SKM-1 treated with dmso at 0.1 percent for 144 hours (cell line): ENCODE data around the gene TAF8.
"Not testable (repeated sequence)": the region's sequence is repeated elsewhere in the genome, so short reads cannot be mapped to it uniquely, and the experiment has no call there.

Experiments
- DNase-seq: peaks from one replicate; lab custom pipeline; 2025; ENCODE audit not compliant: unreplicated experiment; lab: John Stamatoyannopoulos, UW

Gene TAF8

DNA sequence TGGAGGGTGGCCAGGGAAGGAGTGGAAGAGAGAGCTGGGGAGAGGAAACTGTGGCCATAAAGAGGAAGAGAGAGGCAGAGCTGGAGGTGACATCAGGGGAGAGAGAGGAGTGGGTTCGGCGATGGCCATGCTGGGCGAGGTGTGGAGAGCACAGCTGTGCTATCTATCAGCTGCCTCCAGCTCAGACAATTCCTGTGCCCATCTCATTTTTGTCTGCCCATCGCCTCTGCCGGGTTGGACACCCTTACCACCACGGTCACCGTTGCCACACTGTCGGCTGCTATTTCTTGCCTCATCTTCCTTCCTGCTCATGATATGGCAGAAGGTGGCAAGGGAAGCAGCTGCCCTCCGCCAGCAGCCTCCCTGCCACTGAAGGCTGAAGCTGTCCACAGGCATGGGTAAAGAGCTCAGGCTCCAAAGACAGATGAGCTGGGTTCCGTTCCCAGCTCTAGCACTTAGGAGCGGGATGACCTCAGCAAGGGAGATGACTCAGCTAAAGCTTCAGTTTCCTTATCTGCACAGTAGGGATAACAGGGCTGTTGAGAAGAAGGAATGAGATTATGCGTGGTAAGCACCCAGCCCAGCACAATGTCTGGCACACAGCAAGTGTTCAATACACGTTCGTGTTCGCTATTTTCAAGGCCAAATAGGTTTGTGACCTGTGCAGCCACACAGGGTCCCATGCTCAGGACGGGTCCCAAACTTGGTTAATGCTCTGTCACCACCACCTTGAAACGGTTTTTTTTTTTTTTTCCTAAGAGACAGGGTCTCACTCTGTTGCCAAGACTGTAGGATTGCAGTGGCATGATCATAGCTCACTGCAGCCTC, 21.9 kb upstream of the TAF8 start:
- peak; percentile 86 for DNase-seq

DNA sequence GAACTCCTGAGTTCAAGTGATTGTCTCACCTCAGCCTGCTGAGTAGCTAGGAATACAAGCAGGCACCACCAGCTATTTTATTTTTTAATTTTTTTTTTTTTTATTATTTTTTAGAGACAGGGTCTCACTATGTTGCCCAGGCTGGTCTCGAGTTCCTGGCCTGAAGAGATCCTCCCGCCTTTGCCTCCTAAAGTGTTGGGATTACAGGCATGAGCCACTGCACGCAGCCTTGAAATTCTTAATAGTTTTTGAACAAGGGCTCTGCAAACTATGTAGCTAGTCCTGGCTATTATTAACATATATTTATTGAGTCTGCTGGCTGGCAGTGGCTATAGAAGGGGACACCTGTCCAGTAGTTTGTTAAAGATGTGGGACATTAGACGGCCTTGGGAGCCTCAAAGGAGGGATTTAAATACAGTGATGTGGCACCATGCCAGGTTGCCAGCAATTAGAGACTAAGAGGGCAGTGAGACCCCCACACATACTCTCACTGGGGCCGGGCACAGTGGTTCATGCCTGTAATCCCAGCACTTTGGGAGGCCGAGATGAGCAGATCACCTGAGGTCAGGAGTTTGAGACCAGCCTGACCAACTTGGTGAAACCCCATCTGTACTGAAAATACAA, 21.1 kb upstream of the TAF8 start:
- no peak for DNase-seq

DNA sequence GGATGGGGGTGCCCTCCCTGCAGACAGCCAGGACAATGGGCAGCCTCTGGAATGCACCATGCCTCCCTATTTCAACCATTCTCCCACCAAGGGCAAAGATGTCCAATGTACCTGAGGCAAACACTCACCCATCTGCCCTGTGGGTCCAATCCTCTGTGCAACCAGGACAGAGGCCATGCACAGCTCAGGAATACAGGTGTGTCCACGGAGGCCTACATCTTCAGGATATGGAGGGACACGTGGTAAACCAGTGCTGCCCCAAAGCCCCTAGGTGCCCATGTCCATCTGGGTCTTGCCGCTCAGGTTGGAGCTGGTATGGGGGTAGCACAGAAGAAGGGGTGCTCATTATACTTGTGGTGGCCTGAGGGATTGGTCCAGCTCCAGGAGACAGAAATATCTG, 20.4 kb upstream of the TAF8 start:
- no peak for DNase-seq

DNA sequence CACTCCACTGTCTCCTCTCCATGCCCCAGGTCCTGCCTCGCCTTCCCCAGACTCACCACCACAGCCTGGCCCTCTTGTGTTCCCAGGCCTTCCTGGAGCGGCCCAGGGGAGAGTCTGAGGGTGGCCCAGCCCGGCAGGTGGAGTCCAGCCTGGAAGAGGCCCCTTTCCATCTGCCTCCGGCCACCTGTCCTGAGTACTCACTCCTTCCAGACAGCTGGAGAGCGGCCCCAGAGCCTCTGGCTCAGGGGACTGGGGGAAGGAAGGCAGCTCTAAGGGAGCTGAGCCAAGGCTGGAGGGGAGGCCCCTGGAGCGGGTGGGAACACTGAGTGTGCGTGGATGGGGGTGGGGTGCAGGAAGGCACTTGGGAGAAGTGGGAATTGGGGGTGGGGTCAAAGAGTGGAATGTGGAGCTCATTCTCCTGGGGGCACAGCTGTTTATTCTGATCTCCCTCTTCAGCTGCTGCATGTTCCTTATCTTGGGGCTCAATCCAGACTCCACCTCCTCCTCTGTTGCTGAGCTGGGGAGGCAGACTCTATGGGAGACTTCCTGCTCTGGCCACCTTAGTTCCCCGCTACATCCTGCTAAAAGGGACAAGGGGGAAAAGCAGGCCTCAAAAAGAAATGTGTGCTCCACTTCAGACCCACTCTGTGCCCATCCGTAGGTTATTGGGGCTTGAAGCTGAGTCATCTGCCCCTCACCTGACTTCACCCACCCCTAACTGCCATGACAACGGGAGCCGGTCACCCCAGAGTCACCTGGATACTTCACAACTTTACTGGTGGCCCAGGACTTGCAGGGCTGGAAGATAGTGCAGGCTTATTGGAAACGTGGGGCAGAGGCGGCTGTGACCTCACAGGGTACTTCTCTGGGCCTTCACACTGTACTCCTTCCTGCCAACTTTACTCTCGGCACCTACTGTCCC, 19.5 kb upstream of the TAF8 start:
- DNase-seq: no peak

DNA sequence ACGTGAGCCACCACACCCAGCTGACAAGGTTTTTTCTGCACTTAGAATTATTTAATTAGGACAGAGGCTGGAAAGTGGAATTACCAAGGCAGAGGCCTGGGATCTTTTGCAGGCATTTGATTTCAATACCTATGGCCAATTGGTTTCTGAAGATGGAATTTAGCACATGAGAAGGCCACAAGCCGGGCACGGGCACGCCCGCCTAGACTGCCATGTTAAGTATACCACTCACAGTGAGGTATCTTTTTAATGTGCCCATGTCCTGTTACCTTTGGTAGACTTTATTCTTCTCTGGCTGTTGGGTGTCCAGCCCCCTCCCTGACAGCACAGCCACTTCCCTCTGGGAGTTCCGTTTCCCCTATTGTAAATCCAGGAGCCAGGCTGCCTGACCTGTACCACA, 18.0 kb upstream of the TAF8 start:
- no peak for DNase-seq

DNA sequence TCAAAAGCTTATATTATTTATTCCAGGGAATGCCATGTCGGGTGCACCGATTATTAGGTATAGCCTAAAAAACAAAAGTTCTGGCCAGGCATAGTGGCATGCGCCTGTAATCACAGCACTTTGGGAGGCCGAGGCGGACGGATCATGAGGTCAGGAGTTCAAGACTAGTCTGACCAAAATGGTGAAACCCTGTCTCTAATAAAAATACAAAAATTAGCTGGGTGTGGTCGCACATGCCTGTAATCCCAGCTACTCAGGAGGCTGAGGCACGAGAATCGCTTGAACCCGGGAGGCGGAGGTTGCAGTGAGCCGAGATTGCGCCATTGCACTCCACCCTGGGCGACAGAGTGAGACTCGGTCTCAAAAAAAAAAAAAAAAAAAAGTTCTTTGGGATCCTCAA, 12.7 kb upstream of the TAF8 start:
- DNase-seq: not testable (repeated sequence)

DNA sequence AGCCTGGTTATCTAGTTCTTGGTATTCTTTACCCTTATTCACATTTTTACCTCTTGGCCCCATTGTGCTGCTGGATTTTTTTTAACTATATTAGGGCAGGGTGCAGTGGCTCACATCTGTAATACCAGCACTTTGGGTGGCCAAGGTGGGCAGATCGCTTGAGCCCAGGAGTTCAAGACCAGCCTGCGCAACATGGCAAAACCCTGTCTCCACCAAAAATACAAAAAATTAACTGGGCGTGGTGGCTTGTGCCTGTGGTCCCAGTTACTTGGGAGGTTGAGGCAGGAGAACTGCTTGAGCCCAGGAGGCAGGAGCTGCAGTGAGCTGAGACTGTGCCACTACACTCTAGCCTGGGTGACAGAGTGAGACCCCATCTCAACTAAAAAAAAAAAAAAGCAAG, 12.2 kb upstream of the TAF8 start:
- no peak for DNase-seq

DNA sequence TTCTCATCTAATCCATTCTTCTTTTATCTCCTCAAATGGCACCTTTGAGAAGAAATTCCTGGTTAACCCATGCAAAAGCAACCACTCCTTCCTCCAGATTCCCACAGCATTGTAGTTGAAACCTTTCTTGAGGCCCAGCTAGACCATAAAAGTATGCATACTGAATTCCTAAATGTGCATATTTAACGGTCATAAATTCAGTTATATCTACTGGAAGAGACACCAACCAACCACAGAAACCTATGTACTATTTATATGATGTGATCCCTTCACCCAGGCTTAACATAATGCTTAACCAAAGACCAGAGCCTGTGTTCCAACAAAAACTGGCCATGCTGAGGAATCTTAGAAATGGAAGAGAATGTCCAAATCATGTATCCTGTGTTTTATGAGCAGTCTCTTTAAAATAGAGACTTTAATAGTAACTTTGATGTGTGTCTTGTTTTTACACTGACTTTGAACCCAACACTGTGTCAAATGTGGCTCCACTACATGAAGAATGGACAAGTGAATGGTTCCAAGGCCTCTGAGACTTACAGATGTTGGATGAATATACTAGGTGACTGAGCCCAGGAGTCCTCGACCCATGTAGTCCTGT, 11.4 kb upstream of the TAF8 start:
- DNase-seq: no peak

DNA sequence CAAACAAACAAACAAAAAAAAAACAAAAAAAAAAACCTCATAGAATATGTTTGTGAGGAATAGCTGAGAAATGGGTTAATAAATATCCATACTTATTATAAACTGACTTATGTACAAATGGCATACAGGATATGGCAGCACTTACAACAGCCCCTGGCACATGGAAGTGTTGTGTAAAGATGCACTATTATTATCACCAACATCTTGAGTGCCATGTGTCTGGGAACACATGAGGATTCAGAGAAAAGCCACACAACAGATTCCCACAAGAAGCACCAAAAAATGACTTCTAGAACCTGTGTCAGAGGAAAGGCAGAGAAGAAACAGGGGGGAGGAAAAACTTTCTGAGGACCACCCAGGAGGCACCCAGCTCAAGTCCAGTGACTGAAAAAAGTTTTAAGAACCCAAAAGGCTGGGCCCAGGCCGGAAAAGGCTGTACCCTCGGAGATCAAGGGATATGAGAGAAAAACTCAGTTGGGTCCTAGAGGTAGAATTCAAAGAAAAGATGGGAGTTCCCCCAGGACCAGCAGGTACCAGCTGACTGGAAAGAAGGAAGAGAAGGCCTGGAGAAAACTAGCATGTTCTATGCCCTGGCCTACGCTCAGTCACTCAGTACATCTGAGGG, 9.4 kb upstream of the TAF8 start:
- DNase-seq: no peak

DNA sequence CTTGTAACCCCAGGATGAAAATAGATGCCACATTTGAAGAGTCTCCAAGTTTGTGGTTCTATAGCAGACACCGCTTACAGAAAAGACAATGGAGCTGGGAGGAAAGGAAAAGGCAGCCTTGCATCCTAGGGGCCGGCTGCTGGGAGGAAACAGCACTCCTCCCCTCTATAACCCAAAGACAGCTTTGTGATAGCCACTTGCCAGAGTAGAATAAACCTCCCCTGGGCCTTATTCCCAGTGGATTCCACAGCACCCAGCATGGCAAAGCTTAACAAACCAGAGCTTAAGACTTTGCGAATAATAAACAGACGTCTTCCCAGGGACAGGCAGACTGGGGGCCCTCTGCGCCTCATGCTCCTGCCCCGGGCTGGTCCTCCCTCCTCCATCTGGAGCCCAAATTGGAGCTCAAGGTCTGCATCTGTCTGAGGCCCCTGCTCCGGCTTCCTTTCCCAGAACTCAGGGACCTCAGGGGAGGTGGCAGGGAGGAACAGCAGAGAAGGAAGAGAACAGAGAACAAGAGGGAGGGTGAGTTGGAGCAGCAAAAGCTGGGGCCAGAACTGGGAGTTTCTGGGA, 8.8 kb upstream of the TAF8 start:
- DNase-seq: no peak

DNA sequence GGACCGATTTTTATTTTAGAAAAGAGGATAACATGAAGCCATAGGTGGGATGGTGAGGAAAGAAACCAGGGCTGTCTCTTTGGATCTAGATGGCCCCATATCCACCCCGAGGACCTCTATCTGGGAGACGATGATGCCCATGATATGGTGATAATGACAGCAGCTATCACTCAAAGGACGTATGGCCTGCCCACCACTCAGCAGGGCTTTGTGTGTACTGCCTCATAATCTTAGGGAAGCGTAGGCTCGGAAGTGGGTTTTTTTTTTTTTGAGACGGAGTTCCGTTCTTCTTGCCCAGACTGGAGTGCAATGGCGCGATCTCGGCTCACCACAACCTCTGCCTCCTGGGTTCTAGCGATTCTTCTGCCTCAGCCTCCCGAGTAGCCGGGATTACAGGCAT, 8.2 kb upstream of the TAF8 start:
- DNase-seq: no peak

DNA sequence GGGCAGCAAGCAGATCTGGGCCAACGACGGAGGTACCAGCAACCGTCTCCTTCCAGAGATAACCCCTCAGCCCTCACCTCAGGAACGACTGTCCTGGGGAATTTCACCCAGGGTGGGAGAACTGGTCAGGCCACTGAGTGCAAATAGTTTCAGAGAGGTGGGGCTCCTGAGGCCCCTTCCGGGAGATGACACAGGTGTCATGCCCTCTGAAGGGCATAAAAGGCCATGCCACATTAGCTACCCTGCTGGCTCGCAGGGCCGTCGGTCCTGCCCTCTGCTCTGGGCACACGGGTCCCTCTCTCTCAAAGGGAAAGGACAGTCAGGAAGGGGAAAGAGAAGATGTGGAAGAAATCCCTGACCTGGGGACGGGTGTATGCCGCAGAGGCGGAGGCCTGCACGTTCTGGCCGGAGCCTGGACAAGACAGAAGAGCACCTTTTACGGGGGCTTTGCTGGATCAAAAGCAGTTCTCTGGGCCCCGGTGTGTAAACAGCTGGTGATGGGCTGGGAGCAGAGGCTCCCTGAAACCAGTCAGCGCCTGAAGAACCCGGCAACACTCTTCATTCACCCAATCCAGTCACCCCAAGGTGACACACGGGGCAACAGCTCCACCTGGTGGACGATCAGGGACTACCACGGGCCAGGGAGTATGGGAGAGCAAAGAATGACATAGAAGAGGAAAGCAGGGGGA, 6.4 kb upstream of the TAF8 start:
- peak; percentile 80 for DNase-seq

DNA sequence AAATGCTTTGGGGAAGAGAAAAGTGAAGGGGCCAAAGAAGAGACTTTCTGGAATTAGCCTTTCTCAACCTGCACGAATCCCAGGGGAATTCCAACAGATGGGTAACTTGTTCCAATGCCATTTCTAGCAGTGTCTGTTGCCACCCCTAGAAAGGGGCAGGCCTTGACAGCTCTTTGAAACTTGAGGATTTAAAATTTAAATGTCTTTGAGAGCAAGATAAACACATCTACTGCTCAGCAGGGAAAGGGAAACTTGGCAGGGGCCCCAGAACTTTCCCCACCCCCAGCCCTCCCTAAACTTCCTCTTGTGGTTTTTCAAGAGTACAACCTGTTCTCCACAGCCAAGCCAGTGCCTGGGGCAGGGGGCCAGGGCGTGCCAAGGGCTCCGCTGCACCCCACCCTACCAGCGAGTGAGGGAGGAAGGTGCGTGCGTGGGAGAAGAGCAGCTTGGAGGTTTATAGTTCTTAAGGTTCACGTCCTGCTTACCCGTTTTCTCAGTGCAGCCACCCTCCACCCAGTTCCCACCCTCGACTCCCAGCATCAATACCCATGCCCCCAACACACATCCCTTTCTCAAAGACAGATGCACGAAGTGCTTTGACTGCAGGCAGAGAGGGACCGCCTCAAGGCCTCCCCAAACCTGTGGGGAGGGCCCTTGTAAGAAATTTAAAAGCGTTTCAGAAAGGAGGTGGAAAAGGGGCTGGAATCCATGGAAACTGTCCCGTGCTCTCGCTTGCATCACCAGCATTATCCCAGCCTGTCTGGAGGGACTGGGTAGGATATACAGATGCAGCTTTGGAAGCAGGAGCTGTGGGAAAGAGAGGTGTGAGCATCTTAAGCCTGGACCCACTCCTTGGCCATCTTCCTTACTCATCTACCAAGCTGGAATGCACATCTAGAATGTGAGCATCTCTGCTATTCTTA, 4.5 kb upstream of the TAF8 start:
- DNase-seq: peak; percentile 65

DNA sequence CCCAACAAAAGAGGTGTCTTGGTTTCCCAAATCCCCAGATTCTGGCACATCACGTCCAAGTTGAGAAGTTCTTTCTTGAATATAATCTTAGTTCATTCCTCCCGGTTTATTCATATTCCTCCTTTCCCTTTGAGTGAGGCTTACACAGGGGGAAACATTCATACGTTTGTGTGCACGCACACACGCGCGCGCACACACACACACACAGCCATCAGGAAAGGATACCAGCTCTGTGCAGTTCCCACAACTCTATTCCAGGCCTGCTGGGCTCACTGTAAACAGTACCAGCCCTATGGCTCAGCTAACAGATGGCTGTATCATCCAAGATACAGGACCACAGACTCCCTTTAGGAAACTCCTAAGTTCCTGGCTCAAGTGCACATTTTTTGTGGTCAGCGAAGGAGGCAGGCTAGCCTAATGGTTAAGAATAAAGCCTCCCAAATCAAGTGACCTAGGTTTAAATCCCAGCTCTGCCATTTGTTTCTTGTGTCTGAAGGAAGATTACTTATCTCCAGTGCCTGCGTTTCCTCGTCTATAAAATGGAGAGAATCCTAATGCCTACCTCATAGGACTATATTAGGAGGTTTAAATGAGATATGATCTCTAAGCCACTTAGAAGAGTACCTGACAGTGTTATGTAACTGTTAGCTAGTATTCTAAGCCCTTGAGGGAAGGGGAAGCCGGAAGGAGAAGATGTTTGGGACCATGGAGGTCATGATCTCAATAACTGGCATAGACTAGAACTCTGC, 3.7 kb upstream of the TAF8 start:
- no peak for DNase-seq

DNA sequence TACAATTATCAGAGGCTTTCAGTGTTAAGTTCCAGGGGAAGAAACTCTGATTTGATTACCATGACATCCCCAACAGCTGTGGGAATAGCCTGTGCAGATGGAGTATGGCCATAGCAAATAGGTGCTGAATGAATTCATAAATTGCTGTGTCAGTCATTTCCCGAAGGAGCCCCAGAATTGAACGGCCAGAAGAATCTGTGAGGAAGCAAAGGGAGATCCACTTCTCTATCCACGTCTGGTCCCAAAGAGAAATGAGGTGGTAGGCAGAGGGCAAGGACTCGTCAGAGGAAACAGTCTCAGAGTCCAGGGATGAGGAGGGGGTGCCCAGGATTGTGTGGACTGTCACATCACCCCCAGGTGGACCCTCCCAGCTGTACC, 3.1 kb upstream of the TAF8 start:
- DNase-seq: no peak

DNA sequence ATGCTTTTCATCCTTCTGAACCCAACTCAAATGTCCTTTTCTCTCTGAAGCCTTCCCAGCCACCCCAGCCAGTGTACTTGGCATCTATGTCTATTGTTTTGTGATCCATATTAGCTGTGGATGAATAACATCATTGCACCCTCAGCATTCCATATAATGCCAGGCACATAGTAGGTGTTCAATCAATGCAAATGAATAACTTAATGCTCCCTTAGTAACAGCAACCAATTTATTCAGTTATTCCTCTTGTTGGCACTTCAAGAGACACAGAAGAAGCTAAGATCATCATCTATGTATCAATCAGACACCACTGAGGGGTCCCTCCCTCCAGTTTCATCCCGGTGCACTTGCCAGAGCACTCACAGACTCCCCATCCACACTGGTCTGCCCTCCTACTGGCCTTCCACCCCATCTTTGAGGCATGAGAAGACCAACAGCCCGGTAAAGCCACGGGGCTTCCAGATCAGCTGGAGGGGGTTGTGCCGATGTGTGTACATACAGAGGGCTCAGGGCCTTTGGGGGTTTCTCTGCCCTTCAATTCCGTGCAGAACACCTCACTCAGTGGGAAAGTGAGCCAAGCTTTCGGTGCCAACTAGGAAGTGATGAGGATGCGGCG, 2.4 kb upstream of the TAF8 start:
- DNase-seq: no peak

DNA sequence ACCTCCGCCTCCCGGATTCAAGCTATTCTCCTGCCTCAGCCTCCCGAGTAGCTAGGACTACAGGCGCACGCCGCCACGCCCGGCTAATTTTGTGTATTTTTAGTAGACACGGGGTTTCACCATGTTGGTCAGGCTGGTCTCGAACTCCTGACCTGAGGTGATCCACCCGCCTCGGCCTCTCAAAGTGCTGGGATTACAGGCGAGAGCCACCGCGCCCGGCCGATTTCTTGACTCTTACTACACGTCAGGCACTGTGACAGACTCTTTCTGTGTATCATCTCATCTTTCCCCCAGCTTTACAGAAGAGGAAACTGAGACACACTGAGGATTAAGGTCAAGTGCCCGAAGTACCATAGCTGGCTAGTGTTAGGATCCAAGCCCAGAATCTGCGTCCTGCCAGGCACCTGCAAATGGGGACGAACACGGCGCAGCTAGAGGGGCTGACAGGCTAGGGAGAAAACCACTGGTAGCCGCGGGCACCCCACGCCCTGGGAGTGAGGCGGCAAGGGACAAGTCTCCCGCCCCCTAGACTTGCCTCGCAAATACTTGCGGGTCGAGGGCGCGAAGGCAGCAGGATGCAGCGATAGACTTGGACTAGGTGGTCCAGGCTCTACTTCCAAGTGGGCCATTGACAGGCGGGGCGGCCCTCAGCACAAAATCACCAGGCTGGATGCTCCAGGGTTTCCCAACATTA, 1.1 kb upstream of the TAF8 start:
- no peak for DNase-seq
